HG03558 (cell line): ENCODE measurements around the gene ADGRL4.
A peak's percentile ranks its signal among the peaks of the same experiment; 100 is the strongest.
"Not testable (repeated sequence)": the region's sequence is repeated elsewhere in the genome, so short reads cannot be mapped to it uniquely, and the experiment has no call there.

ENCODE experiments used
- ATAC-seq: cut with Tn5 transposase; IDR thresholded peaks from one replicate; pipeline ENCODE4 v1.9.1; 2021; ENCODE audit warnings: moderate number of reproducible peaks; ENCODE audit not compliant: unreplicated experiment; ENCODE audit errors: extremely low read depth

The ADGRL4 gene

GRCh38 chr1:78949227-78949626 is 57.3 kb downstream of the ADGRL4 start:
- no peak for ATAC-seq

- no peak for ATAC-seq
Measured at GRCh38 chr1:78919150-78919549, 87.4 kb downstream of the ADGRL4 start.

- ATAC-seq = no peak
Measured at GRCh38 chr1:78918157-78918556, 88.4 kb downstream of the ADGRL4 start.

GRCh38 chr1:78916986-78917385 is 89.5 kb downstream of the ADGRL4 start:
- no peak for ATAC-seq

GRCh38 chr1:78913950-78914349 is 92.6 kb downstream of the ADGRL4 start:
- no peak for ATAC-seq

GRCh38 chr1:78911956-78912880 is 94.3 kb downstream of the ADGRL4 start:
- ATAC-seq = no peak

- ATAC-seq = no peak
Measured at GRCh38 chr1:78902641-78903040, 103.9 kb downstream of the ADGRL4 start.

- ATAC-seq = no peak
Measured at GRCh38 chr1:78894811-78895210, 111.7 kb downstream of the ADGRL4 start.

GRCh38 chr1:78892260-78892840 is 114.2 kb downstream of the ADGRL4 start:
- ATAC-seq = no peak

- ATAC-seq = no peak
Measured at GRCh38 chr1:78887458-78887857, 119.1 kb downstream of the ADGRL4 start.

GRCh38 chr1:78884685-78885452 is 121.7 kb downstream of the ADGRL4 start:
- no peak for ATAC-seq

- no peak for ATAC-seq
Measured at GRCh38 chr1:78880223-78880622, 126.3 kb downstream of the ADGRL4 start.

- not testable (repeated sequence) for ATAC-seq
Measured at GRCh38 chr1:78875986-78876385, 130.5 kb downstream of the ADGRL4 start.

GRCh38 chr1:78872801-78873200 is 133.7 kb downstream of the ADGRL4 start:
- not testable (repeated sequence) for ATAC-seq

- no peak for ATAC-seq
Measured at GRCh38 chr1:78871249-78871648, 135.3 kb downstream of the ADGRL4 start.

GRCh38 chr1:78869136-78869535 is 137.4 kb downstream of the ADGRL4 start:
- no peak for ATAC-seq

- ATAC-seq = no peak
Measured at GRCh38 chr1:78864175-78864574, 142.4 kb downstream of the ADGRL4 start.

- ATAC-seq = no peak
Measured at GRCh38 chr1:78856096-78856495, 150.4 kb downstream of the ADGRL4 start.

GRCh38 chr1:78855258-78855657 is 151.3 kb downstream of the ADGRL4 start:
- ATAC-seq = peak; percentile 94

- no peak for ATAC-seq
Measured at GRCh38 chr1:78854556-78854955, 152.0 kb downstream of the ADGRL4 start.

GRCh38 chr1:78843546-78843945 is 163.0 kb downstream of the ADGRL4 start:
- no peak for ATAC-seq
